ENCODE data around the gene ROBO2. TPM values are rescaled to one million over a fixed set of nuclear protein-coding genes. Genes with fewer than 3 reads are reported as not detected.

Gene ROBO2
- total and polyA plus RNA-seq, 2 donors from 2014 or later, result 1.3 to 1.6 TPM

- FAIRE-seq (no peak), DNase-seq (peak in 2 of 5 donors; percentile 16 to 56)
- Histone ChIP-seq H3K36me3 (ENCODE audit: control insufficient read depth in 2 of 3, insufficient read depth in 3 of 3, low read length in 3 of 3) (no peaks in the 10 kb centered on the region), H3K27me3 (ENCODE audit: control insufficient read depth, insufficient read depth, low read length) (no peaks in the 10 kb centered on the region), H3K9me3 (ENCODE audit: control insufficient read depth in 2 of 3, insufficient read depth in 1 of 3, low read length in 3 of 3) (no peaks in the 10 kb centered on the region), H3K4me3 (ENCODE audit: low read length in 3 of 3) (no peak overlapping the region), H3K27ac (ENCODE audit: low read depth in 2 of 2, low read length in 2 of 2) (no peak overlapping the region), H3K4me1 (ENCODE audit: control insufficient read depth in 2 of 3, insufficient read depth in 2 of 3, low read depth in 1 of 3, low read length in 3 of 3) (no peaks in the 10 kb centered on the region), H3K9ac (ENCODE audit: low read length in 3 of 3) (no peak overlapping the region)
- intact Hi-C loops (cut with DNase I), result no loop called here
- no peak for TF ChIP-seq CTCF (IDR thresholded peaks at IDR 0.05; ENCODE audit: borderline replicate concordance, extremely low read depth, insufficient read depth)
Observed at GRCh38 chr3:77093101-77093500, 53.2 kb downstream of the ROBO2 start.

- no peaks in the 10 kb centered on the region for H3K4me1 ChIP-seq (ENCODE audit: control insufficient read depth in 2 of 3, insufficient read depth in 2 of 3, low read depth in 1 of 3, low read length in 3 of 3)
- no peaks in the 10 kb centered on the region for H3K9me3 ChIP-seq (ENCODE audit: control insufficient read depth in 2 of 3, insufficient read depth in 1 of 3, low read length in 3 of 3)
- DNase-seq (no peak), FAIRE-seq (no peak)
- no peak overlapping the region for H3K4me3 ChIP-seq (ENCODE audit: low read length in 3 of 3)
- no peaks in the 10 kb centered on the region for H3K27me3 ChIP-seq (ENCODE audit: control insufficient read depth, insufficient read depth, low read length)
- intact Hi-C loops (cut with DNase I), result no loop called here
- H3K36me3 ChIP-seq (ENCODE audit: control insufficient read depth in 2 of 3, insufficient read depth in 3 of 3, low read length in 3 of 3), result no peaks in the 10 kb centered on the region
- no peak overlapping the region for H3K9ac ChIP-seq (ENCODE audit: low read length in 3 of 3)
- TF ChIP-seq CTCF (IDR thresholded peaks at IDR 0.05; ENCODE audit: borderline replicate concordance, extremely low read depth, insufficient read depth), result no peak
- no peak overlapping the region for H3K27ac ChIP-seq (ENCODE audit: low read depth in 2 of 2, low read length in 2 of 2)
Observed at GRCh38 chr3:77096145-77096544, 56.2 kb downstream of the ROBO2 start.

DNA sequence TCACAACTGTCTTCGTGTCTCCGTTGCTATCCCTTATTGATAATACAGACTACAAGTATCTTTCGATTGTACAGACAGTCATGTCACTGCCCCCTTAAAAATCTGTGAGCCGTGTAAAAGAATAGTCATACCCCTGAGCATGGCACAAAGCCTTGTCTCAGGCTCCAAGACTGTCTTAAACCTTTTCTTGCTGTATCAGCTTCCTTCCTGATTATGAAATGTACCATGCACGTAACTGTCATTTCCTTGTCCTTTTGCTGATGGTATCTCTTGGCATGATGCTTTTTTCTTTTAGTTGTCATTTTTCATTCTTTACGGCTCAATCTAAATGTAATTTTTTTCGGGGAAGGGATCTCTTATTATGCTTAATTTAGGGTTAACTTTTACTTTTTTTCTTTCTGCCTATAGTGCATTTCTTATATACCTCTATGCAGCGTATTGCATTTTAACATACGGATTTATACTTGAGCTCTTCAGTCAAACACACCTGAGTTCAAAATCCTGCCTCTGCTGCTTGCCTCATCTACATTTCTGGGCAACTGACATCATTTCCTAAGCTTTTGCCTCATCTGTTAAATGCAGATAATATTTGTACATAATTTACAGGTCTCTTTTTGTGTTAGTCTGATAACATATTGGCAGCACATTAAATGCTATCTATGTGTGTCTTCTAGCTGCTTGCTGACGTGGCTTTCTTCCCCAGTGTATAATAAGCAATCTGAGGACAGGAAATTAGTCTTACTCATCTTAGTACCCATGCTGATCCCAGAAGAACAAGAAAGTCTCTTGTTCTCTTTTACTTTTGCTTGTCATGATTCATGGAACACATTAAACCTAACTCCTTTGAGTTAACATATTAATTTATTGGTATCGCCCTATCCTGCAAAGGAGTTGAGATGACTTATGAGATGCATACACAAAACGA lies 57.3 kb downstream of the ROBO2 start:
- no peaks in the 10 kb centered on the region for H3K36me3 ChIP-seq (ENCODE audit: control insufficient read depth in 2 of 3, insufficient read depth in 3 of 3, low read length in 3 of 3)
- H3K27me3 ChIP-seq (ENCODE audit: control insufficient read depth, insufficient read depth, low read length), result no peaks in the 10 kb centered on the region
- no peak for TF ChIP-seq CTCF (IDR thresholded peaks at IDR 0.05; ENCODE audit: borderline replicate concordance, extremely low read depth, insufficient read depth)
- H3K4me3 ChIP-seq (ENCODE audit: low read length in 3 of 3), result no peak overlapping the region
- H3K9me3 ChIP-seq (ENCODE audit: control insufficient read depth in 2 of 3, insufficient read depth in 1 of 3, low read length in 3 of 3), result no peaks in the 10 kb centered on the region
- H3K9ac ChIP-seq (ENCODE audit: low read length in 3 of 3), result no peak overlapping the region
- FAIRE-seq, result no peak
- H3K27ac ChIP-seq (ENCODE audit: low read depth in 2 of 2, low read length in 2 of 2), result no peak overlapping the region
- DNase-seq, result no peak
- no peaks in the 10 kb centered on the region for H3K4me1 ChIP-seq (ENCODE audit: control insufficient read depth in 2 of 3, insufficient read depth in 2 of 3, low read depth in 1 of 3, low read length in 3 of 3)
- intact Hi-C loops (cut with DNase I), result no loop called here
